DMS79 treated with DMSO at 0.1 percent for 48 hours (cell line): ENCODE data around the gene BCL2L15.

Source experiments
- DNase-seq: peaks from one replicate; lab custom pipeline; 2025; lab: John Stamatoyannopoulos, UW

The BCL2L15 gene

DNA sequence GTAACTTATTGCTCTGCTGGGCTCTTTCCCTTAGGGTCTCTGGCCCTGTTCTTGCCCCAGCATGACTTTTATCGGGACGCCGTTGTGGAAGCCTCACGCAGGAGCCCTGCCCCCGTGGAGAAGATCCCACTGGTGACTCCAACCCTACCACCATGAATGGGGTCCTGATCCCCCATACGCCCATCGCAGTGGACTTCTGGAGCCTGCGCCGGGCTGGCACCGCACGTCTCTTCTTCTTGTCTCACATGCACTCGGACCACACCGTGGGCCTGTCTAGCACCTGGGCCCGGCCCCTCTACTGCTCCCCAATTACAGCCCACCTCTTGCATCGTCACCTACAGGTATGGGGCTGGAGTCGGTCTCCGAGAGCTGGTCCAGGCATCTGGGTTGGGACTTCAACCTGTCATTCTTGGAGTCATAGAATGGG lies 18.1 kb upstream of the BCL2L15 start:
- DNase-seq: no peak

DNA sequence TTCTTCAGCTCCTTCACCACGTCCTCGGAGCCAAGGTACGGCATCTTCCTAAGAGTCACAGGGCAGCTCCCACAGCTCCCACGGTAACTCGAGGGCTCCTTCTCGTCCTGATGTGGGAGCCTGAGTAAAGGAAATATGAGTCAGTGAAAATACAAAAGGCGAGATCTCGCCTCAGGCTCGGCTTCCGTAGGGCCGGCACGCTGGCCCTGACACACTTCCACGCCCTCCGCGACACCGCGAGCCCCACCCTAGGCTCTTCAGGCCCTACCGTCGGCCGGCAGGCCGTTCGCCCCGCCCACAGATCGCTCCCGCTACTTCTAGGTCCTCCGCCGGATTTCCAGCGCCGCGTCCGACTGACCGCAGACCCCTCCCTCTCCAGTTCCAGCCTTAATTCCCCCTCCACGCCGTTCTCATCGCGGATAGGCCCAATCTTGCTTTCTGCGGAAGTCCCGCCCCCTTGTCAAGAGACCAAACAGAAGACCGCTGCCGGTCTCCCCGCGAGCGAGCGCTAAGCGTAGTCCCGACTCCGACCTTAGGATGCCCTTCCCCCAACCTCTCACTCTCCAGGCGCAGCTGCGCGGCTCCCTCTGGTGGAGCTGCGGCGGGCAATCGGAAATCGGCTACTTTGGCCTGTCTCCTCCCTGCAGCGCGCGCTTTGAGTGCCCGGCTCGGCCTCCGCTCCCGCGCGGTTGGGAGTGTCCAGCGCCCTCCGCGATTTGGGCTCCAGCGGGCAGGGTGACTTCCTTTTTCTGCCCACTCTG lies 17.5 kb upstream of the BCL2L15 start, which contains the start of the genes AP4B1 and DCLRE1B:
Gene AP4B1, minus strand, starts transcription at position 126 of the 761 bp plus-strand sequence. Its CDS starts 82 bp downstream, at position 44.
Gene DCLRE1B, plus strand, starts transcription at position 653 of the 761 bp plus-strand sequence. CDS start 261 bp downstream, outside the sequence.
- DNase-seq: peak; percentile 99

DNA sequence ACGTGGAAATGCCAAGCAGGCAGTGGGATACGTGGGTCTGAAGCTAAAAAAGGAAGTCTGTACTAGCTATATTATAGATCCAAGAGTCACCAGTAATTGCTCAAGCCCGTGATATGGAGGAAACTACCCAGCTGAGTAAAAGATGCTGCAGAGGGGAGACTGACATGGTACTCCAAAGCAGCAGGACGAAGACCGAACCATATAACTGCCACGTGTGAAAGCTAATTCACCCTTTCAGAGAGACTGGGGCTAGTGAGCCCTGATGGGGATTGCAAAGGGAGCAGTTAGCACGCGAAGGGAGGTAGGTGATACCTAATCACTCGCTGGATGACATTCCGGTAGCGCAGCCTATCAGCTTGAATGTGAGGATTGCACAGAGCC lies 16.9 kb upstream of the BCL2L15 start:
- peak; percentile 54 for DNase-seq

DNA sequence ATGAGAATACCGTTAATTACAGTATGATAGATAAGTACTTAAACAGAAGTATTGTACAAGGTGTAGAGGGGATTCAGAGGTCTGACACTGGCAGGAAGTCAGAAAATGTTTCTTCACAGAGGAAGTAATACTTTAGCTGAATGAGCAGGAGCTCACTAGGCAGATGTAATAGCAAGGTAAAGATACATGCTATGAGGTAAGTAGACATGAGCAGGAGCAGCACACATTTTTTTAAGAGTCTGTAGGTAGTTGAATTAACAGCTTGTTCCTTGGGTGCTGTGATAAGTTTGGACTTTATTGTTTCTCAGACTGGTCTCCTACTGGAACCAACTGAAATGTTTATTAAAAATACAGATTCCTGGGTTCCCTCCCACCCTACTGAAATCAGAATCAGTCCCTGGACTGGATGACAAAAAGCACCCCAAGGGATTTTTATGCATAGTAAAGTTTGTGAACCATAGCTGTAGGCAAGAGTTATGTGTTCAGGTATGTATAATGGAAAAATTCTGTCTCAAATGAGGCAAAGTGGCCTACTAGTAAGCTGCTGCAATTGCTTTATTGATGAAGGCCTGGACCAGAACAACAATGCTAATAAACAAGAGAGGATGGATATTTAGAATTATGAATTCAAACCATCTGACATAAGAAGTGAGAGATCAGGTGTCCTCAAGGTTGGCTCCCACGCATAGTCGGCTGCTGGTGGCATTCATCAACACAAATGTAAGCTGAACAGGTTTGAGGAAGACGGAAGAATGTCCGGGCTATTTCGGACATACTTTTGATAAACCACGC lies 16.3 kb upstream of the BCL2L15 start:
- no peak for DNase-seq

DNA sequence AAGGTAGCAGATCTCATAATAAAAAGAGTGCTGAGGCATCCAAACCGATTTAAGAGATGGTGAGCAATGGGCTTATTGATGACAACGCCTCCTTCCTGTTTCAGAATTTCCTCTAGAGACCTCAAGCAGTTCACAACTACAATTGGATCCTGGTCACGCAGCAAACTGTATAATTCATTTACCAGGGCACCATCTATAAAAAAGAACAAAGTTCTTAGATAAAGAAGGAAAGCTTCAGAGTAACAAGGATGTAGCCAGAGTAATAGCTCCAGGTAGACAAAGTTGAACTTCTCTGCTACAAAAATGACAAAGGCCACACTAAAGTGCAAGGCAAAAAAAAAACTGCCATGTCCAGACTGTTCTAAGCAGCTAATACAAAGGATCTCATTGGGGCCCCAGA lies 13.8 kb upstream of the BCL2L15 start:
- no peak for DNase-seq

DNA sequence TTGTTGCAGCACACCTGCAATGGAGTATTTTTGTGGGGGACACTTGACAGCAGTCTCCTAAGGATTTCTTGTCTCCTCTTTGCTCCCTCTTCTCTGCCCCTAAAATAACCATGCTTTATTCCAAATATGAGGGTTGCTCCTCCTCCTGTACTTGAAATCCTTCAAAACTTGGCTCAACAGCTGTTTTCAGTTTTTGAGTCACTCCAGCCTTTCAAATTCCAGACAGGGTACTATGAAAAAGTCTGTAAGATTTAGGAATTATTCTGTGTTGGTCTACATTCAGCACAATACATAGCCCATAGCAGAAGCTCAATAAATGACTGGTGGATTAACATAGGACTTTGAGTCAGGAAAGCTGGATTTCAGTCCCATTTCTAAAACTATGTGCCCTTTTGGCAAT lies 11.7 kb upstream of the BCL2L15 start:
- no peak for DNase-seq

DNA sequence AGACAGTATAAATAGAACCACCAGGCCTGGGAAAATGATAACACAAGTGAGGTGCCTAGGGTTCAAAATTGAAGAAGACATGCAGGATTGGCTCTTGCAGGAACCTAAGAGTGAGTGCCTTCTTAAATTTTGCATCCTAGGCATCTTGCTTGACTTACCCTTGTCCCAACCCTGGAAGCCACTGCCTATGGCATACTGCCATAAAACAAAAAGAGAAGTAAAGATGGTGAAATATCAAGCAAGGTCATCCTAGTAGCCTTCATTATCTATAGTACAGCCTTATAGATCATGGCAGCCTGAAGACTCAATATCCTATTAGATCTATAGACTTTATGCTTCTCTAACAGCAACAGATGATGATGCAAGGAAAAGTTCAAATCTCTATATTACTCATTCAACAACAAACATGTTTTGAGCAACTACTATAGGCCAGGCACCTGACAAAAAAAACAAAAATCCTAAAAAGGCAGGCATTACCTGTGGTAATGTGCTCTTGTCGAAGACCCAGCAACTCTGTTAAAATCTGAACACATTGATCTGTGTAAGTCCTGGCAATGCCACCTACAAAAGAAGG lies 10.9 kb upstream of the BCL2L15 start:
- no peak for DNase-seq

DNA sequence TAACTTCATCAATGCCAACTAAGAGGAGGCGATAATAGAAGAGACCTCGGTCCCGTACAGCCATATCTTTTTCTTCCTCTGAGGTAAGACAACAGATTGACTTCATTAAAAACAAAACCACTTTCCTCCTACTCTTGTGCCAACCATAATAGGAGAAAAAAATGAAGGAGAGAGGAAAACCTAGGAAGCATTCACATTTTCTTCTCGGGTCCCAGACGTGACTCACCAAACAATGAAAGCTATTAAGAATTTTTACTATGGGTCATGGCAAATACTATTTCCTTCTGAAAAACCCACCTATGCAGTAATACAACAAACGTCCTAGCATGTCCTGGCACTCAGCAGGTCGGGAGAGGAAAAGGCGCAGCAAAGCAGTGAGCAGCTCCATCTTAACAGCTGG lies 8.6 kb upstream of the BCL2L15 start:
- DNase-seq: no peak

DNA sequence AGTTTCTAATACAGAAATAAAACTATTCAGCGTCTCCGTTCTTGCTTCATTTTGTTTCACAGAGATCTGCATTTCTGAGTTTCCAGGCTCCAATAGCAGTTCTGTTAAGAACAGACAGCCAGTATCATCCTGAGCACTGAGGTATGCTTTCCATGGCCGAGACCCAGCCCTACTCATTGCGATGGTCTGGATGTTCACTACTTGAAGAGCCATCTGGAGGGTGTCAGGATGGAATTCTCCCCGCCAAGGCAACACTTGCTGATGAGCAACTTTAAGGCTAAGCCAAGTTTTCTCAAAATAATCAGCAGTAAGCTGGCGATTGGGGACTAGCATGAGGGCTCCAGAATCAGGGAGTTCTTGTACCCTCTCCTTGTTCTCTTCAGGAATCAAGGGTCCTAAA lies 7.7 kb upstream of the BCL2L15 start:
- no peak for DNase-seq

DNA sequence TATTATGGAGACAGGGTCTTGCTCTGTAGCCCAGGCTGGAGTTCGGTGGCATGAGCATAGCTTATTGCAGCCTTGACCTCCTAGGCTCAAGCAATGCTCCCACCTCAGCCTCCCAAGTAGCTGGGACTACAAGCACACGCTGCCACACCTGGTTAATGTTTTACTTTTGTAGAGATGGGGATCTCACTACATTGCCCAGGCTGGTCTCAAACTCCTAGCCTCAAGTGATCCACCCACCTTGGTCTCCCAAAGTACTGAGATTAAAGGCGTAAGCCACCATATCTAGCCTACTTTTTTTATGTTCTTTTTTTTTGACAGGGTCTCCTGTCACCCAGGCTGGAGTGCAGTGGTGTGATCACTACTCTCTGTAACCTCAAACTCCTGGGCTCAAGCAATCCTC lies 5.9 kb upstream of the BCL2L15 start:
- DNase-seq: no peak

DNA sequence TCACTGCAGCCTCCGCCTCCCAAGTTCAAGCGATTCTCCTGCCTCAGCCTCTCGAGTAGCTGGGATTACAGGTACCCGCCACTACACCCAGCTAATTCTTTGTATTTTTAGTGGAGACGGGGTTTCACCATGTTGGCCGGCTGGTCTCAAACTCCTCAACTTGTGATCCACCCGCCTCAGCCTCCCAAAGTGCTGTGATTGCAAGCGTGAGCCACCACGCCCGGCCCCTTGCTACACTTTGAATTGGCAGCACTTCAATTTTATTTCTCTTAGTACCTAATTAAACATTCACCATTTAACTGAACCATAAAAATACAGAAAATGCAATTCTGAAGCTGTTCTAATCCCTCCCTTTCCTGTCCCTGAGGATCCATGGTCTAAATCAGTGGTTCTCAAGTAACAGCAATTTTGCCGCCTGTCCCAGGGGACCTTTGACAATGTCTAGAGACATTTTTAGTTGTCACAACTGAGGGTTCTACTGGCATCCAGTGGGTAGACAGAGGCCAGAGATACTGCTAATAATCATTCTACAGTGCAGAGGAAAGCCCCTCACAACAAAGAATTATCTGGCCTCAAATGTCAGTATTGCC lies 4.3 kb upstream of the BCL2L15 start:
- no peak for DNase-seq

DNA sequence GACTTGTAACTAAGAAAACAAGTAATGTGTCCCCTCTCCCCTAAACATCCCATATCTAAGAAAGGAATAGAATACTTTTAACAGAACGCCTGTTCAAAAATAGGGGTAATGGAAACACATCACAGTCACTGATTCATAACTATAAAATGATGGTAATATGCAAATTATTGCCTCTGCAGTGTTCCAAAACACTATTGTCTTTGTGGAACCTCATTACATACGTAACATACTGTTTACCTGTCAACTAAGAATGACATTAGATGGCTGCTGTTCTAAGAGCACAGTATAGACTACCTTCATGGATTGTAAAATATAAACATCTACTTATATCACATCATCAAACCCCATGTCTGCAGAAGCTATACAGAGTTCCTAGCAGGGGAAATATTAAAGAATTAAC lies 3.4 kb upstream of the BCL2L15 start:
- no peak for DNase-seq

DNA sequence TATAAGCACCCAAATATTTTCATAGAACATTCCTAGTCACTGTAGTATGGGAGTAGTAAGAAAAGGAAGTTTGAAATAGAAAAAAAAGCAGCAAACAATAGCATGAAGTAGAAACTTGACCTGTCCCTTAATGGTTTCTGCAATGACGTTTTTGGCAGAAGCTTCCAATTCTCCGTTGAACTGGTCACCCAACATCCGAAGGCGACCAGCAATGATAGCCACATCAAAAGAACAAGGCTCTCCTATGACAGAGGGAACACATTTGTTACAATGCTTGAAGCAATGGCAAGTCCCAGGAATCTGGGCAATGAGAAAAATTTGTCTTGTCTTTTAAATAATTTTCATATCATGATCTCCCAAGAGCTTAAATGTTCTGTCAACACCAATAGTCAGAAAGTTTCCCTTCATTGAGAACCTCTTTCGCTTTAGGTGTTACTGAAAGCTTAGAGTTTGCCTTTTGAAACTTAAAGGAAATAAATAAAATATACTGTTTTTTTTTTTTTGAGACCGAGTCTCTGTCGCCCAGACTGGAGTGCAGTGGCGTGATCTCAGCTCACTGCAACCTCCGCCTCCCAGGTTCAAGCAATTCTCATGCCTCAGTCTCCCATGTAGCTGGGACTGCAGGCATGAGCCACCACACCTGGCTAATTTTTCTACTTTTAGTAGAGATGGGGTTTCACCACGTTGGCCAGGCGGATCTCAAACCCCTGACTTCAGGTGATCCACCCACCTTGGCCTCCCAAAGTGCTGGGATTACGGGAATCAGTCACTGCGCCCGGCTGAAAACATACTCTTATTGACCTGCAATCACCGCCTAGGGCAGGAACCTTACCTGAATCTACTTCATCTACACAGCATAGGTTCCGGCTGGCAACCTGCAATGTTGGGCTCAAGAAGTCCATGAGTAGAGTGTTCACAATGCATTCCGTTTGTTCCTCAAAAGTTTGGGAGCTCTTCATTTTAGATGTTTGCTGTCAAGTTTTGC lies 672 bp downstream of the BCL2L15 start:
- DNase-seq: no peak

DNA sequence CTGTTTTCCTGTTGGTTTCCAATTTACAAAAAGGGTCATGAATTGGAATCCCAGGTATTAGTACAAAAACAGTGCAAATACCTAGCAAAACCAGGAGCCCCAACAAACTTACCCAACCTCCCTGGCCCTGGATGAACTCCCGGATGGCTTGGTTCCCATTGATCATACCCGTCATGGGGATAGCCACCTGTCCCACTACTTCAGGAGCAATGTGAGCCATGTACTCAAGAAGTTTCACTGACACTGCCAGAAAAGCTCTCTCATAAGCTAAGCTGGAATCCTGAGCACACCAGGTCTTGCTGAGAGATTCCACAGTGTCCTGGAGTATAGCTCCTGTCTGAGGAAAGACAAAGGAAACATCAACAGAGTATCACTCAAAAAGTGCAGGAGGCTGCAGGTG lies 5.7 kb downstream of the BCL2L15 start:
- no peak for DNase-seq

DNA sequence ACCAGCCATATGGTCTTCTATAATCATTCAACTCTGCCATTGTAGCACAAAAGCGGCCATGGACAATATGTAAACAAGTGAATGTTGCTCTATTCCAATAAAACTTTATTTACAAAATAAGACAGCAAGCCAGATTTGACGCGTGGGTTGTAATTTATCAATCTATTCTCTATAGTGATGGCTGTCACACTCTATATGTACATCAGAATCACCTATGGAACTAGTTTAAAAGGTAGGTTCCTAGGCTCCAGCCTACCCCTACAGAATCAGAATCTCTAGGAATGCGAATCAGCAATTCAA lies 7.7 kb downstream of the BCL2L15 start:
- DNase-seq: no peak

DNA sequence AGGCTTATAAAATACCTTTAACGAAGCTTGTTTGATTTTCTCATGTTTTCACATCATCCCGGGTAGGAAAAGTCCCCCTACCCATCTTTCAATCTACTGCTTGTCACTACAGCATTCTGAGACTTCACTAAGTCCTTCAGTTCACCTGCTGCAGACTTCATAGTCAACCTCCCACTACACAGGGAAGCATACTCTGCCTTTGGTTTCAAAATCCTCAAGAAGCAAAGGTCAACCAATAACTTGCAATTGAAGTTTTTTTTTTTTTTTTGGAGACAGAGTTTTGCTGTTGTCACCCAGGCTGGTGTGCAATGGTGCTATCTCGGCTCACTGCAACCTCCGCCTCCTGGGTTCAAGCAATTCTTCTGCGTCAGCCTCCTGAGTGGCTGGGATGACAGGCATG lies 11.2 kb downstream of the BCL2L15 start:
- no peak for DNase-seq

DNA sequence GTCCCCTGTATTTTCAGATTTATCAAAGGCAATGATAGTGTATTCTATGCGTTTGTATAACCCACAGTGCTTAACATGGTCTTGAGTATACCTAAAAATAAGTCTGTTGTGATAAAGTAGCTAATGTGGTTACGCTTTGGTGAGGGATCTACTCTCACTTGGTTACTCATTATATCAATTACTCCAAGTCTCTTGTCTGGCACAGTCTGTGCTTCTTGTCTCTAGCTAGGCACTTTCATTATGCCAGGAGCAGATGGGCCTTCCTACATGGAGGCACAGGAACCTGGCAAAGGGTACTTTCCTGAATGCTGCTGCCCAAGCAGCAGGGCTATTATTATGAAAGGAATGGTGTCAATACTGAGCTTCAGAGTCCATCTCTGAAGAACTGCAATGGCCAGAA lies 11.7 kb downstream of the BCL2L15 start:
- no peak for DNase-seq

DNA sequence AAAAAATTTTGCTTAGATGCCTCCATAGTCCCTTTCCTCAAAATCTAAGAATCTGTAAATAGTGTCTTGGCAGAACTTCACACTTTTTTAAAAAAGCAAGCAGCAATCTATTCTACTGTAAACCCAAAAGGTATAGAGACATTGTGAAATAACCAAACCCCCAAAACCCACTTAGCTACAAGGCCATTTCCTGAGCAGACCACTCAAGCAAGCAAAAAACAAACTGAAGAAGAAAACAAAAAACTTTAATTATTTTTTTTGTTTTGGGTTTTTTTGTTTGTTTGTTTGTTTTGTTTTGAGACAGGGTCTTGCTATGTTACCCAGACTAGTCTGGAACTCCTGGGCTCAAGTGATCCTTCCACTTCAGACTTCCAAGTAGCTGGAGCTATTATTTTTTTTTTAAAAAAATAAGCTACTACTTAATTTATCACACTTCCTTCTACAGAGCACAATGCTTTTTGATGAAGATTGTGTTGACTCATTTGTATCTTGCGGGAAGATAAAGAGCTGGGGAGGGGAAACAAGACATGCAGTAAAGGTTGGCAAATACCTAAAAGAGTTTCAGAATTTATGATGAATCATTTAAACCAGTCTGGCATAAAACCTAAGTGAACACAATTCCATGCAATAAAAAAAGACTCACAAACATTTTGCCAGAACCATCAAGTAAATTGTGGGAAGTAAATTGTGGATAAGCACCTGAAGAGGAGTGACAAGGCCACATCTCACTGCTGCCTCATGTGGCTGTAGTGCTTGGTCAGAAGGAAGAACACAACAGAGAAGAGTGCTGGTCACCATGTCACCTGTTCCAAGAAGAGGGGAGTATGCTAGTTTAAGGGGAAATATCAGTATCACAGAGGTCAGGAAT lies 13.1 kb downstream of the BCL2L15 start:
- DNase-seq: no peak

DNA sequence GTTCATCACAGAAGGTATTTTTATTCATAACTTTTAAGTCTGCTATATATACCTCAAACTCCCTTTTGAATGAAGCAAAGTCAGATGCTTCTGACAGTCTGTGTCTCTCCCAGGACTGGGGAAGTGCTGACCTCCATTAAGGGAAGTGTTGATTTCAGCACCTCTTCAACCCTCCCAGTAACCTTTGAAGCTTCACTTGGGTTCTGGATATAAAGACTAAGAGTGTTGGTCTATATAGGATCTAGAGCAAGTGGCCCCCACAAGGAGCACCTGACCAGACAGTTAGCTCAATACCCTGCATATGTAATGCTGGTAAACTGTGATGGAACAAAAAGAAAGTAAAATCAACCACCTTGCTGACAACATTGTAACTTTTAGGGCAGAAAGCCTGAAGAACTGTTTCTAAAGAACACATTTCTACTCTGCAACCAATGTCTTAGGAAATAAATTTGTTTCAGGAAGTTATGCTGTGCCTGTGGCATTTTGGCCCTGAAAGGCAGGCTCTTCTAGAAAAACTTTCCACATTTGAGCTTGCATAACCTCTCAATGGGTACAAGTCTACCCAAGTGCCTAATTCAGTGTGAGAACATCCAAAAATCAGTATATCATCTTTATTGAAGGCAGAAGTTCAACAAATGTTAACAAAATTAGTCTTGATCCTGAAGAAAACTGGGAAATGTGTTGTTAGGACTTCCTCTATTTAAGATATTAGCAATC lies 15.0 kb downstream of the BCL2L15 start:
- no peak for DNase-seq

DNA sequence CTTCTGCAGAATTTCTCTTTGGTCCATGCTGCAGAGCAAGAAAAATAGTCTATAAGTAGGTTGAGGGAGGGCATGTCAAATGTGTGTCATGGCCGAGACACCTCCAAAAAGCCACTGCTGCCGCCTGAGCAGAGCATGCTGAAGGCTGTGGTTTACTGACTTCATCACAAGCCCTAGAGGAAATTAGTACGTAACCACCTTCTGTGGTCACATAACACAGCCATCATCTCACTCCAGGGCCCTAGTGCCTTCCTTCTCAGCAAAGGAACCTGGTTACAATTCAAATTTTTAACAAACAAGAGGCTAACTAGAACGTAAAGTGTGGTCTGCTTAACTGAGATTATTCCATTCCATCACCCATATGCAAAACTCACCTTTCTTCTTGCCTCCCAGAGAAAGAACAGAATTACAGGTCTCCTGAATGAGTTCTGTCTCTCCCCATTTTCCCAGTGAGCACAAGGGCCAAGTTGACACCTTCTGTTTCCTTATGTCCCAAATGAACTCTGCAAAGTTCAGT lies 15.7 kb downstream of the BCL2L15 start, which contains the start of gene PTPN22:
Gene PTPN22, minus strand, starts transcription at position 116 of the 517 bp plus-strand sequence.
- no peak for DNase-seq
